Stimulated activated CD8-positive, alpha-beta memory T cell treated with anti-CD3 and anti-CD28 coated beads, Interleukin-2, amount 100 ng/mL, for 1 hour (primary cell): ENCODE results near the gene HNF1A.
A peak's percentile ranks its signal among the peaks of the same experiment; 100 is the strongest.
"Not testable (repeated sequence)": the region's sequence is repeated elsewhere in the genome, so short reads cannot be mapped to it uniquely, and the experiment has no call there.

Experiments used
- DNase-seq, 2 donors: peaks; one replicate each; pipeline ENCODE4 v3.0.0-alpha.2; 2020; ENCODE audit warnings: low read depth in 2 of 2

The HNF1A gene

GRCh38 chr12:120978296-120979219, at the start of gene HNF1A:
Gene HNF1A (plus strand): TSS chr12:120978543. CDS start chr12:120978769, 226 bp downstream.
- DNase-seq: no peak

- no peak for DNase-seq
These were observed 49.3 kb upstream of the HNF1A start for GRCh38 chr12:120928864-120929652.

- DNase-seq: no peak
These were observed 48.3 kb upstream of the HNF1A start for GRCh38 chr12:120930032-120930431.

- no peak for DNase-seq
These were observed 46.3 kb upstream of the HNF1A start for GRCh38 chr12:120932058-120932457.

- DNase-seq: no peak
These were observed 45.3 kb upstream of the HNF1A start for GRCh38 chr12:120932956-120933526.

- no peak for DNase-seq
These were observed 44.6 kb upstream of the HNF1A start for GRCh38 chr12:120933786-120934185.

- DNase-seq: no peak
These were observed 42.1 kb upstream of the HNF1A start for GRCh38 chr12:120936197-120936596.

- no peak for DNase-seq
These were observed 39.8 kb upstream of the HNF1A start for GRCh38 chr12:120938496-120938895.

GRCh38 chr12:120939523-120939922, 38.8 kb upstream of the HNF1A start:
- DNase-seq: no peak

GRCh38 chr12:120940006-120940405, 38.3 kb upstream of the HNF1A start:
- no peak for DNase-seq

GRCh38 chr12:120940799-120941198, 37.5 kb upstream of the HNF1A start:
- no peak for DNase-seq

GRCh38 chr12:120941412-120941811, 36.9 kb upstream of the HNF1A start:
- DNase-seq: no peak

- DNase-seq: no peak
These were observed 36.4 kb upstream of the HNF1A start for GRCh38 chr12:120941846-120942405.

- DNase-seq: no peak
These were observed 34.9 kb upstream of the HNF1A start for GRCh38 chr12:120943482-120943881.

- DNase-seq: peak; percentile 34 to 48
These were observed 33.6 kb upstream of the HNF1A start for GRCh38 chr12:120944645-120945217.

GRCh38 chr12:120945516-120945915, 32.8 kb upstream of the HNF1A start:
- not testable (repeated sequence) for DNase-seq

GRCh38 chr12:120950260-120950799, 28.0 kb upstream of the HNF1A start:
- not testable (repeated sequence) for DNase-seq

GRCh38 chr12:120950807-120951206, 27.5 kb upstream of the HNF1A start:
- DNase-seq: no peak

- no peak for DNase-seq
These were observed 23.1 kb upstream of the HNF1A start for GRCh38 chr12:120955232-120955631.

- no peak for DNase-seq
These were observed 21.6 kb upstream of the HNF1A start for GRCh38 chr12:120956579-120957300.
